Fibroblast of peridontal ligament (primary cell): Measurements from ENCODE around the gene SUGT1.
"Not testable (repeated sequence)": the region's sequence is repeated elsewhere in the genome, so short reads cannot be mapped to it uniquely, and the experiment has no call there.

Experiments used
- DNase-seq: peaks from one replicate; pipeline ENCODE4 v3.0.0-alpha.2; 2010; ENCODE audit errors: extremely low read depth

The SUGT1 gene

DNA sequence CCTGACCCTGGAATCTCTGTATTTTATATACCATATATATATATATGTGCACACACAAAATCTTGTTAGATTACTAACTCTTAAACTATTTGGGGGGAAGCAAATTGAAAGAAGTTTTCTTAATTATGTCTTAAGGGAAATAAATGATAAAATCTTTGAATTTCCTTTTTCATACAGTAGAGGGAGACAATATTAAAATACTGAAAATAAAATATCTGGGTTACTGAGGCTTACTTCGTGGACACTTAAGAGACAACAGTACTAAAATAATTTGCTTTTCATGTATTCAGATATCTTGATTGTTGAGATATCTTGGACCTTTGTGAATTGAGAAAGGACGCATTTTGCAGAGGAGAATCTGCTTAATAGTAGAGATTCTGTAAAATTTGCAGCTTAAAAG, 17.0 kb downstream of the SUGT1 start:
- DNase-seq: no peak

GRCh38 chr13:52670726-52671125, 18.1 kb downstream of the SUGT1 start:
- DNase-seq: no peak

DNA sequence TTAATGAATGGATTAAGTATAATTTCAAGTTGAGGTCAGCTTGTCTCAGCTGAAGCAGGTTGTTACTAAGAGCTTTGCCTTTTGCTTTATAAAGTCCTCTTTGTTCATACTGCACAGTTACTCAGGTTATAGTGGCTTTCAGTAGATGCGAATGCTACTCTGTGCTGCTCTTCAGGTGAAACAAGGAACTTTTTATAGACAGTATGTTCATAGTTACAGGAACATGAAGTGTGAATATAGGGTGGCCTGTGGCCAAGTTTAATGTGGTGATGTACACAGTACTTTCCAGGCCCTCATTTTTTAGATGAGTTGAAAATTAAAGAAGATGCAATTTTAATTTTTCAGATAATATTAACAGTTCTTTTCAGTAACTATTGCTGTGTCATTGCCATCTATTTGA, 20.8 kb downstream of the SUGT1 start:
- no peak for DNase-seq

GRCh38 chr13:52677823-52678222, 25.2 kb downstream of the SUGT1 start:
- DNase-seq: no peak

- not testable (repeated sequence) for DNase-seq
These were observed 33.2 kb downstream of the SUGT1 start for GRCh38 chr13:52685806-52686205.

GRCh38 chr13:52686376-52686775, 33.7 kb downstream of the SUGT1 start:
- DNase-seq: no peak

DNA sequence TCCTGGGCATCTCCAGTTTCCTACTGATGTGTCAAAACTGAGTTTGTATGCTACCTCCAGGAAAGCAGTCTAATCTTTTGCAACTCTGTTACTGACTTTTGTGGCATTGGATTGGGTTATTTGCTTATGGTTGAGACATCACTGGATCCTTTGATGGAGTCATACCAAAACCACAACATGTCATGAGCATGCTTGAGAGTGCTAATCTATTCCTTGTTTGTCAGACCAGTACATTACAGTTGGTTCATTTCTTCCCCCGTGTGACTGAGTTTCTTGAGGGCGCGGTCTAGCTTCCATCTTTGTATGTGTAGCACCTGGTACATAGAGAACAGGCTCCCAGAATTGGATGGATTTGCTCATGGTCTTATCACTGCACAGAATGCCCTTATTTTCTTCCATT, 43.2 kb downstream of the SUGT1 start:
- DNase-seq: peak; percentile 88

GRCh38 chr13:52696566-52696965, 43.9 kb downstream of the SUGT1 start:
- no peak for DNase-seq

DNA sequence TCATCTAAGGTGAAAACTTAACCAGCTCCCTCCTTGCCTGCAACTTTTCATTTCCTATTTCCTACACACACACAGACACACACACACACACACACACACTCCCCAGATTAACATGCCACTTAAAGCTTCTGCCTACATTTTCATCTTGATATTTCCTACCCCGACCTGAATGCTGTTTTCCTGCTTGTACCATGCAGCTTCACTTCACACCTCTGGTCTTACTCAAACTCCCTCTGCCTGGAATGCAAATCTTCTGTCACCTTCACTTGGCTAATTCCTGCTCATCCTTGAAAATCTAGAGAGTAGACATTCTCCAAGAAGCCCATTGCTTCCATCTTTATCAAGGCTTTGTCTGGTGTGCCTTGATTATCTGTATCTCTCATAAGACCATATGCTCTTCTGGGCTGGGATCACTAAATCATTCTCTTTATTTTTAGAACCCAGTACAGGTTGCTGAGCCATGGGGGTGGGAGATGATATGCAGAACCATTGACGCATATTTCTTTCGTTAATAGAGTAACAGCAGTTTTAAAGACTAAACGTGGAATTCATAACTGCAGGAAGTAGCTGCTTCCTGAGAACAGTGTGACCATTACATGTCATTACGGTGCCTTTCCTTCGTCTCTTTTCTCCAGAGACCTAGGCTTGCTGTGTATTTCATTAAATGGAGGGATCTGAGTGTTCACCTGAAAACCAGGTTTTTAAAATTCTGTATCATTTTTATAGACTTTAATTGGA, 49.3 kb downstream of the SUGT1 start:
- no peak for DNase-seq

GRCh38 chr13:52703482-52703881, 50.8 kb downstream of the SUGT1 start:
- DNase-seq: no peak

GRCh38 chr13:52706081-52706480, 53.4 kb downstream of the SUGT1 start:
- DNase-seq: no peak

DNA sequence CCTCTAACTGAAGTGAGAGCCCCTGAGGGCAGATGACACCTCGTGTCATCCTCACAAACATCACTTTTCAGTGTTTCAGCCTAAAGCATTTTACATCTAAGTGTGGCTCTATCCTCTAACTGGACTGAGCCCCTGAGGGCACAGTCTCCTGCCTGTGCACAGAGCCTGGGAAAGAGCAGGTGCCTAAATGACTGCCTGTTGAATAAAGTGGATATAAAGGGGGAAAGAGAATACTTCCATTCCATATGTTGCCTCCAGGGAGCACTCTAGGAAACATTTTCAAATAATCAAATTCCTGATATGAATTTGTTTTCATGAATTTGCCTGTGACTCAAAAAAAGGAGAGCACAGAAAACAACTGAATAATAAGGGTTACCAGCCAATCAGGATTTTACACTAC, 54.7 kb downstream of the SUGT1 start:
- DNase-seq: no peak

DNA sequence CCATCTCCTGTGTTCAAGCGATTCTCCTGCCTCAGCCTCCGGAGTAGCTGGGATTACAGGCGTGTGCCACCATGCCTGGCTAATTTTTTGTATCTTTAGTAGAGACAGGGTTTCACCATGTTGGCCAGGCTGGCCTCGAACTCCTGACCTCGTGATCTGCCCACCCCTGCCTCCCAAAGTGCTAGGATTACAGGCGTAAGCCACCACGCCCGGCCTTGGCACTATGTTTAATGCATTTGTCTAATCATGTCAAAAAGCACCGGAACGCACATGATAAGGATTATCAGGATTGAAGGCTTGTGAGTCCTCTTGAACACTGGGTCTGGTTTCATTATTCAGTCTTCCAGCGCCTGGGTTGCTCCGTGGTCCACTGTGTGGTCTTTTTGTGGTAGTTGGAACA, 55.6 kb downstream of the SUGT1 start:
- not testable (repeated sequence) for DNase-seq

GRCh38 chr13:52711286-52711685, 58.6 kb downstream of the SUGT1 start:
- DNase-seq: no peak

DNA sequence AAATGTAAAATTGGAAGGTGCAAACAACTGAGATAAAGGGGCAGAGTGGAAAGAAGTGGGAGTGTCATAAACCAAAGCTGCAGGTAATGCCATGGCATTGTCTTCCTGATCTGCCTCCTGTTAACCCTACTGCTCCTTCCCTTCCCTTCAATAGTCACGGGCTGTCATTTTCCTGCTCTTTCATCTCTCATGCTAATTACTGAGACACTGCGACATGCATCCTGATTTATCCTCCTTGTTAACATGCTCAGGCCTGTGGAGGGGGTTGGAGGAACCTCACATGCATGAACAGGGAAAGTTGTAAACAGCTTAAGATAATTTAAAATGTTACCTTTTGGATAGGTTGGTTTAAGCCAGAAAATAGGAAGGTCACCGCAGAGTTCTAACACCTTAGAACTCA, 59.7 kb downstream of the SUGT1 start:
- no peak for DNase-seq

DNA sequence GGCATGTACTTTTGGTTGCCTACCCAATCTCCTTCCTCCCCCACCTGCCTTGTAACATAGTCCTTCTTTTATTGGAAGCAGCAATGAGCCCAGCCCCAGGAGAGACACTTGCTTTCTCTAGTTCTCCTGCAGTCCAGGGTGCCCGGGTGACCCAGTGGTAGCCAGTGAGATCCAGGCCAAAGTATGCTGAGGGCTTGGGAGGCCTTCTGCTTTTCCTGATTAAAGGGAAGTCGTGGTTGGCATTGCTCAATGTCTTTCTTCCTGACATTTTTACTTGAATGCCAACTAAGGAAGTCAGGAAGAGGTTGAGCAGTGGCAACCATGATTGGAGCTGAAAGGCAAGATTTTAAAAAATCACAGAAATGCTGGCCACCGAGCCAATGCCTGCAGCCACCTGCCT, 61.3 kb downstream of the SUGT1 start:
- no peak for DNase-seq

GRCh38 chr13:52720904-52721303, 68.3 kb downstream of the SUGT1 start:
- DNase-seq: not testable (repeated sequence)

GRCh38 chr13:52721356-52721755, 68.7 kb downstream of the SUGT1 start:
- not testable (repeated sequence) for DNase-seq

- DNase-seq: no peak
These were observed 70.5 kb downstream of the SUGT1 start for GRCh38 chr13:52723181-52723580.

- no peak for DNase-seq
These were observed 72.7 kb downstream of the SUGT1 start for GRCh38 chr13:52725302-52725701.

DNA sequence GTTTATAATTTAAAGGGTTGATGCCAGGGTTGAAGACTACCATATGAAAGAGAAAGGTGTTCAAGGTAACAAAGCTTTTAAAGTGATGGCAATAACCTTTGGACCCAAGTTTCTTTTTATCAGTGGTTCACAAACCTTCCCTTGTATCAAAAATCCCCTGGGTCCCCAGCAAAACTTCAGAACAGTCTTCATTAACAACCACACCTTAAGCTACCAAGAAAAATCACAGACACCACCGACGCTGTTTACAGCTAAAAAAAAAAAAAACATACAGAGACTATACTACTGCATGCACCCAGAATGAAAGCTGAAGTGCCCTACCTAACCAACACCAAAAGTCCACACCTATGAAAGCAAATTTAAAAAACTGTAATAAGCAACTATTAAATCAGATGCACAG, 73.6 kb downstream of the SUGT1 start:
- no peak for DNase-seq

- no peak for DNase-seq
These were observed 81.5 kb downstream of the SUGT1 start for GRCh38 chr13:52734075-52734623.

GRCh38 chr13:52736891-52737290, 84.3 kb downstream of the SUGT1 start:
- no peak for DNase-seq

- DNase-seq: no peak
These were observed 84.8 kb downstream of the SUGT1 start for GRCh38 chr13:52737451-52737850.
